Suprapubic skin (tissue), 4 donors: ENCODE data around the gene ARHGAP5. TPM values are rescaled to one million over a fixed set of nuclear protein-coding genes. Genes with fewer than 3 reads are reported as not detected.

Source experiments
- DNase-seq, 2 donors: peaks; one replicate each; pipeline ENCODE4 v3.0.0-alpha.2; 2019; ENCODE audit warnings: low spot score in 2 of 2
- H3K27ac ChIP-seq: fragments of 200-600 bp; sonication (generic); one replicate; pipeline ENCODE4 v1.5.1; 2019
- H3K27me3 ChIP-seq: fragments of 200-600 bp; sonication (generic); one replicate; pipeline ENCODE4 v1.5.1; 2019
- H3K36me3 ChIP-seq: fragments of 200-600 bp; sonication (generic); one replicate; pipeline ENCODE4 v1.5.1; 2019
- H3K4me1 ChIP-seq: fragments of 200-600 bp; sonication (generic); one replicate; pipeline ENCODE4 v1.5.1; 2019
- H3K4me3 ChIP-seq: fragments of 200-600 bp; sonication (generic); one replicate; pipeline ENCODE4 v1.5.1; 2019; ENCODE audit warnings: mild to moderate bottlenecking
- H3K9me3 ChIP-seq: fragments of 200-600 bp; sonication (generic); one replicate; pipeline ENCODE4 v1.5.1; 2019
- EP300 ChIP-seq: sonication (generic); formaldehyde crosslinking; IDR thresholded peaks from one replicate; pipeline ENCODE4 v1.6.1; 2017; ENCODE audit warnings: antibody characterized with exemption
- POLR2A ChIP-seq, 2 donors: fragments of 450-650 bp; IDR thresholded peaks; one replicate each; pipeline ENCODE4 v1.6.1; 2017; ENCODE audit warnings: antibody characterized with exemption in 2 of 2, mild to moderate bottlenecking in 2 of 2, moderate library complexity in 2 of 2
- POLR2AphosphoS5 ChIP-seq, 3 donors: sonication (generic); formaldehyde crosslinking; IDR thresholded peaks; one replicate each; pipeline ENCODE4 v1.6.1; 2017; ENCODE audit warnings: antibody characterized with exemption in 3 of 3
- WGBS: methylation state at CpG from one replicate; pipeline ENCODE4 v1.1.5; 2018; 5-methylcytosine and 5-hydroxymethylcytosine counted together
- total RNA-seq, 4 donors: library from RNA; depleted of rRNA; stranded (reverse); fragments of >200 nt; gene quantifications; one replicate each; pipeline ENCODE4 v1.1.0, GENCODE V29; 2016
- TF ChIP-seq, protein P1 (sequence below), 2 donors: fragments of 200-600 bp in 1 of 2; fragments of 450-650 bp in 1 of 2; sonication (generic) in 1 of 2; IDR thresholded peaks; one replicate each; pipeline ENCODE4 v1.5.1; 2016 to 2019; ENCODE audit warnings: antibody characterized with exemption in 2 of 2, mild to moderate bottlenecking in 1 of 2, moderate library complexity in 1 of 2

ARHGAP5 gene
- total RNA-seq, 4 donors from 2014 or later = 92.5 to 125 (median 109) TPM

DNA sequence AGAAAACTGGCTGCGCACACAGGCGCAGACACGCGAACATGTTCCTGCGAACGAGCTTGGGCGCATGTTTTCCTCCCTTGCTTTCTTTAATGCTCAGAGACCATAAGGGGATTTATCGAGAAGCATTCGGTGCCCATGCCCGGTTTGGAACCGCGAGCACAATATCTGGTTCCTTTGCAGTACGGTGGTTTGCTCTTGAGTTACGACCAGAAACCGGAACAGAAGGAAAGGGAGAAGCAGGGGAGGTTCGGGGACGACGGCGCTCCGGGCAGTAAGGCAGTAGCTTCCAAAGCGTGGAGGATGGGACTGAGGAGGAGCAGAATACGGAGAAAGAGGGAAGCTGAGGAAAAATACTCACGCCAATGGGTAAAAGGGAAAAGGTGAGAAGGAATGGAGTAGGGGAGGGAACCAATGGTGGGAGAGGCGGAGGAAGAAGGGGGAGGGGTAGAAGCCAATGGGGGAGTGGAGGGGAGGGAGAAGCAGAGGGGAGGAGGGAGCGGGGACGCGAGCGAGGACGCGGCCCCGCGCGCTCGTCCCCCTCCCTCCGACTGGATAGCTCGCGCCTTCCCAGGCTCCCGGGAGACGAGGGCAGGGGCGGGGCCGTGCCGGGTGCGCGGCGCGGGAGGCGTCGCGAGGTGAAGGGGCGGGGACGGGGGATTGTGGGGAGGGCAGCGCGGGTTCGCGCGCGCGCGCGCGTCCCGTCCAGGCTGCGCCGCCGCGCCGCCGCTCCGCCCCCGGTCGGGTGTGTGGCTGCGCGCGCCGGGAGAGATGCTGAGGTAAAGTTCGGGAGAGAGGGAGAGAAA is 625 bp upstream of the ARHGAP5 start:
- H3K27ac ChIP-seq = peak overlapping the region; percentile 99
- peak; percentile 95 to 96 for DNase-seq
- H3K4me3 ChIP-seq = peak overlapping the region; percentile 98
- no peaks in the 10 kb centered on the region for H3K9me3 ChIP-seq
- H3K27me3 ChIP-seq = no peaks in the 10 kb centered on the region
- peaks cover 26% of the 10 kb centered on the region for H3K4me1 ChIP-seq
- WGBS = under 1% methylated on average over 39 of the region's 76 CpGs
- no peaks in the 10 kb centered on the region for H3K36me3 ChIP-seq
- peak in 2 of 3 donors; percentile 28 to 46 for TF ChIP-seq POLR2AphosphoS5 (IDR thresholded peaks at IDR 0.05)
- peak in 1 of 2 donors; percentile 49 for TF ChIP-seq POLR2A (IDR thresholded peaks at IDR 0.05)
- TF ChIP-seq, protein P1, sequence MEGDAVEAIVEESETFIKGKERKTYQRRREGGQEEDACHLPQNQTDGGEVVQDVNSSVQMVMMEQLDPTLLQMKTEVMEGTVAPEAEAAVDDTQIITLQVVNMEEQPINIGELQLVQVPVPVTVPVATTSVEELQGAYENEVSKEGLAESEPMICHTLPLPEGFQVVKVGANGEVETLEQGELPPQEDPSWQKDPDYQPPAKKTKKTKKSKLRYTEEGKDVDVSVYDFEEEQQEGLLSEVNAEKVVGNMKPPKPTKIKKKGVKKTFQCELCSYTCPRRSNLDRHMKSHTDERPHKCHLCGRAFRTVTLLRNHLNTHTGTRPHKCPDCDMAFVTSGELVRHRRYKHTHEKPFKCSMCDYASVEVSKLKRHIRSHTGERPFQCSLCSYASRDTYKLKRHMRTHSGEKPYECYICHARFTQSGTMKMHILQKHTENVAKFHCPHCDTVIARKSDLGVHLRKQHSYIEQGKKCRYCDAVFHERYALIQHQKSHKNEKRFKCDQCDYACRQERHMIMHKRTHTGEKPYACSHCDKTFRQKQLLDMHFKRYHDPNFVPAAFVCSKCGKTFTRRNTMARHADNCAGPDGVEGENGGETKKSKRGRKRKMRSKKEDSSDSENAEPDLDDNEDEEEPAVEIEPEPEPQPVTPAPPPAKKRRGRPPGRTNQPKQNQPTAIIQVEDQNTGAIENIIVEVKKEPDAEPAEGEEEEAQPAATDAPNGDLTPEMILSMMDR (IDR thresholded peaks at IDR 0.05) = no peak

- H3K36me3 ChIP-seq = no peaks in the 10 kb centered on the region
- H3K27ac ChIP-seq = peak overlapping the region; percentile 99
- no peaks in the 10 kb centered on the region for H3K9me3 ChIP-seq
- no peak for DNase-seq
- no peaks in the 10 kb centered on the region for H3K27me3 ChIP-seq
- TF ChIP-seq POLR2A (IDR thresholded peaks at IDR 0.05) = no peak
- TF ChIP-seq EP300 = no peak
- no peak for TF ChIP-seq POLR2AphosphoS5 (IDR thresholded peaks at IDR 0.05)
- TF ChIP-seq, protein P1 (IDR thresholded peaks at IDR 0.05) = no peak
- WGBS = 3% methylated on average over 28 of the region's 28 CpGs
- H3K4me1 ChIP-seq = peaks cover 36% of the 10 kb centered on the region
- peak overlapping the region; percentile 98 for H3K4me3 ChIP-seq
Measured at GRCh38 chr14:32078023-32078857, 1.1 kb downstream of the ARHGAP5 start.

DNA sequence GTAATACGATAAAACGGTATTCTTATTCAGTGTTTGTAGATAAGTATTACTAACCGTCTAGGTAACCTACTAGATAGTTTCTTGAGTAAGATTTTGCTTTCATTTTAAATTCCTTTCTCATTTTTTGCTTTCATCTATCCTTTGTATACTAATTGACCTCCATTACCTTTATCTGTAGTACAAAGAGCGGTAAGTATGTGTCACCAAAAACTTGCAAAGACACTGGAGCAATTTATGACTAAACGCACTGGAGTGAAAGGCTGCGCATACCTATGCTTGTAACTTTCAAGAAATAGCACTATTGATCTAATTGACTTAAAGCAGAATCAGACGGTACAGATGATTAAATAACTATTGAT is 1.7 kb downstream of the ARHGAP5 start:
- 32% methylated on average over 7 of the region's 7 CpGs for WGBS

DNA sequence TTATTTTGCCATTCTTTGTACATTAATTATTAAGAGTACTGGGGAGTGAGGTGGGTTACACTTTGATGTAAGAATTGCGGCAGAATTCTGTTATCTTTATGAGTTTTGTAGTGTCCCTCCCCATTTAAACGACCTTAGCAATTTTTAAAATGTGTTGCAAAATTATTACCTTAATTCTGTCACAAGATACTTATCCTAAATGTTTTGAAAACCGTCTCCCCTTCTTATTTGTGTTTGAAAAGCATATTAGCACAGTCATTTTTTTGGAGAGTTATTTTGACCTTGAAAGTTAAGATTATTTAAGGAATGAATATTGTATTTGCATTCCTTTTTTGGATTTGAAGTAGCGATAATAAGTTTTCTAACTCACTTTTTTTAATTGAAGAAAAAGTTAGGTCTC is 2.2 kb downstream of the ARHGAP5 start:
- Histone ChIP-seq H3K9me3 (no peaks in the 10 kb centered on the region), H3K4me1 (peaks cover 36% of the 10 kb centered on the region), H3K4me3 (peak overlapping the region; percentile 98), H3K36me3 (no peaks in the 10 kb centered on the region), H3K27me3 (no peaks in the 10 kb centered on the region), H3K27ac (no peak overlapping the region)
- DNase-seq = no peak
- TF ChIP-seq POLR2AphosphoS5 (IDR thresholded peaks at IDR 0.05) (no peak), POLR2A (IDR thresholded peaks at IDR 0.05) (no peak), EP300 (no peak)
- TF ChIP-seq, protein P1 (IDR thresholded peaks at IDR 0.05) = no peak
- WGBS = 48% methylated on average over 4 of the region's 4 CpGs

More for the DNA sequence above, 1.7 kb downstream of the ARHGAP5 start:
- no peaks in the 10 kb centered on the region for H3K9me3 ChIP-seq
- no peak for DNase-seq
- H3K4me3 ChIP-seq = peak overlapping the region; percentile 98
- TF ChIP-seq POLR2AphosphoS5 (IDR thresholded peaks at IDR 0.05) (no peak), EP300 (no peak), POLR2A (IDR thresholded peaks at IDR 0.05) (no peak)
- TF ChIP-seq, protein P1 (IDR thresholded peaks at IDR 0.05) = no peak
- peak overlapping the region; percentile 99 for H3K27ac ChIP-seq
- H3K4me1 ChIP-seq = peaks cover 36% of the 10 kb centered on the region
- no peaks in the 10 kb centered on the region for H3K27me3 ChIP-seq
- H3K36me3 ChIP-seq = no peaks in the 10 kb centered on the region

GRCh38 chr14:32080001-32080510 is 3.0 kb downstream of the ARHGAP5 start:
- TF ChIP-seq POLR2AphosphoS5 (IDR thresholded peaks at IDR 0.05) = no peak
- TF ChIP-seq, protein P1 (IDR thresholded peaks at IDR 0.05) = no peak
- no peak for TF ChIP-seq POLR2A (IDR thresholded peaks at IDR 0.05)
- TF ChIP-seq EP300 = no peak
- no peaks in the 10 kb centered on the region for H3K27me3 ChIP-seq
- WGBS = 75% methylated on average over 1 of the region's 1 CpG
- no peaks in the 10 kb centered on the region for H3K36me3 ChIP-seq
- DNase-seq = no peak
- H3K4me3 ChIP-seq = no peak overlapping the region
- no peaks in the 10 kb centered on the region for H3K9me3 ChIP-seq
- H3K27ac ChIP-seq = no peak overlapping the region
- H3K4me1 ChIP-seq = peaks cover 32% of the 10 kb centered on the region
